Measurements from ENCODE around the gene CD1E.
A peak's percentile ranks its signal among the peaks of the same experiment; 100 is the strongest.

Gene CD1E

DNA sequence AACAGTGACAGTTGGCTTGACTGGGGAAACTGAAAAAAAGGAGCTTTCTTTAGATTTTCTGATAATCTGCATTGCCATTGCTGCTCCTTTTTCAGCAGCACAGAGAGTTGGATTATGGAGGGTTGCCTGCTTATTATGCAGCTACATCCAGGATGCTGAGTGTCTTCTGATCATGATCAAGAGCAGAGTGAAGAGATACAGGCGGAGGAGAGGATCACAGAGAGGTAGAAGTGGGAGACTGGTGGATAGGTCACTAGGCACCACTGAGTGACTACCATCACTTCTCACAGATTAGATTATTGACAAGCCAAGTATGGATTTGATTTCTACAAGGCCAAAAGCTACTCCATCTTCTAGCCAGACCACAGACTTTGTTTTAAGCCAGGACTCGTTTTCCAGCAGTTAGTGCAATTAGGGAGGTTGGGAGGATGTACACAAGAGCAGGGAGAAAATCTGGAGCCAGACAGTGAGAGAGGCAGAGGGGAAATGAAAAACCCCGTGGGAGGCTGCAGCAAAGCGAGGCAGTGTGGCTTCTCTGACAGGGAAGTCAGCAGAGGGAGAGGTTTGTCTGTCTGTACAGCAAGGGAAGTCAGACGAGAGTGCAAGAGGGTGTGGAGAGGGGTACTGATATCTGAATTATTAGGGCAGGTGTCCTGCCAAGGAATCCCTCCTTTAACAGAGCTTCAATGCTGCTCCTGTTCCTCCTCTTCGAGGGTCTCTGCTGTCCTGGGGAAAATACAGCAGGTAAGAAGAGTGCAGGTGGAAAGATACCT, at the start of gene CD1E:
Gene CD1E (plus strand): TSS at position 592 of the 773 bp plus-strand sequence. CDS start 95 bp downstream, at position 687.
- intact Hi-C loops (cut with micrococcal nuclease), result no loop called here

DNA sequence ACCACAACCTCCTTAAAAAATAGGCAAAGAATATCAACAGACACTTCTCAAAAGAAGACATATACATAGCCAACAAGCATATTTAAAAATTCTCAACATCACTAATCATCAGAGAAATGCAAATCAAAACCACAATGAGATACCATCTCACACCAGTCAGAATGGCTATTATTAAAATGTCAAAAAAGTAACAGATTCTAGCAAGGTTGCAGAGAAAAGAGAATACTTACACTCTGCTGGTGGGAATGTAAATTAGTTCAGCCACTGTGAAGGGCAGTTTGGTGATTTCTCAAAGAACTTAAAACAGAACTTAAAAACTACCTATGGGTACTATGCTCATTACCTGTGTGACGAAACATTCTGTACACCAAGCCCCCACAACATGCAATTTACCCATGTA, 43.1 kb upstream of the CD1E start:
- Mint-ChIP-seq H3K27me3 (peaks cover 7% of the 10 kb centered on the region), H3K4me1 (ENCODE audit: low read depth) (no peaks in the 10 kb centered on the region), H3K4me3 (no peak overlapping the region), H3K9me3 (peaks cover 18% of the 10 kb centered on the region), H3K36me3 (ENCODE audit: low read depth) (no peaks in the 10 kb centered on the region), H3K27ac (no peak overlapping the region)
- intact Hi-C loops (cut with micrococcal nuclease), result no loop called here

More for the DNA sequence above, at the start of gene CD1E:
- H3K27me3 Mint-ChIP-seq, result peaks cover 3% of the 10 kb centered on the region
- H3K36me3 Mint-ChIP-seq (ENCODE audit: low read depth), result peaks cover 22% of the 10 kb centered on the region
- H3K4me3 Mint-ChIP-seq, result peak within 1 kb of the TSS; percentile 81
- peaks cover 50% of the 10 kb centered on the region for H3K4me1 Mint-ChIP-seq (ENCODE audit: low read depth)
- no peaks in the 10 kb centered on the region for H3K9me3 Mint-ChIP-seq
- H3K27ac Mint-ChIP-seq, result peak within 1 kb of the TSS; percentile 88

DNA sequence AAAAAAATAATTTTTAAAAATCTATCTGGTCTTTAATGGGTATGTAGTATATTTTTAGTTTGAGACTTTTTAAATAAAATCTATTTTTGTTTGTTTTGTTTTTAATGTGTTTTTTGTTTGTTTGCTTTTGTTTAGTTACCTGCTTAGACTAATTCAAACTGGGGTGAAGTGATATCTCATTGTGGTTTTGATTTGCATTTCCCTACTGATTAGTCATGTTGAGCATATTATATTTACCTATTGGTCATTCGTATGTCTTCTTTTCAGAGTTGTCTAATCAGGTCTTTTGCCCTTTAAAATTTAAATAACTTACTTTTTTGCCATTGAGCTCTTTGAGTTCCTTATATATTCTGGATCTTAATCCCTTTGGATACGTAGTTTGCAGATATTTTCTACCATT, 42.6 kb upstream of the CD1E start:
- intact Hi-C loops (cut with micrococcal nuclease), result no loop called here

DNA sequence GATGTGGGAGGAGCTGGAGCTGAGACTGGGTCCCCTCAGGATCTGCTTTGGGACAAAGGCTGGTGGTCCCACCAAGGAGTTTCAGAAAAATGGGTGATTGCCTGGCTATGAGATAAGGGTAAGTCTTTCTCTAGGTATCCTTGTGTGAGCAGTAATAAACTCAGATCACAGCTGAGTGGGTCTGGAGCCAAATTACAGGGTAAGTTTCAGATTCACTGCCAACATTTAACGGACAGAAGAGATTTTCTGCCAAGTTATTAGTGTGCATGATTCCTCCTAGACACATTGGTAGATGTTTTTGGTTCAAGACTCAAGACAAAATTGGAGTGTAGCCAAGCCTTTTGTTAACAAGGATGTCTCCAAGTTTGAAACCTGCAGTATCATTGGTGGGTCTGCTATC, 29.8 kb upstream of the CD1E start:
- Mint-ChIP-seq H3K4me1 (ENCODE audit: low read depth) (peaks cover 47% of the 10 kb centered on the region), H3K27ac (peak overlapping the region; percentile 73), H3K9me3 (peaks cover 21% of the 10 kb centered on the region), H3K4me3 (no peak overlapping the region), H3K36me3 (ENCODE audit: low read depth) (peaks cover 24% of the 10 kb centered on the region), H3K27me3 (peaks cover 1% of the 10 kb centered on the region)
- intact Hi-C loops (cut with micrococcal nuclease), result no loop called here

More for the DNA sequence above, 42.6 kb upstream of the CD1E start:
- H3K36me3 Mint-ChIP-seq (ENCODE audit: low read depth), result no peaks in the 10 kb centered on the region
- no peaks in the 10 kb centered on the region for H3K4me1 Mint-ChIP-seq (ENCODE audit: low read depth)
- H3K4me3 Mint-ChIP-seq, result no peak overlapping the region
- H3K27me3 Mint-ChIP-seq, result peaks cover 7% of the 10 kb centered on the region
- peaks cover 18% of the 10 kb centered on the region for H3K9me3 Mint-ChIP-seq
- H3K27ac Mint-ChIP-seq, result no peak overlapping the region

DNA sequence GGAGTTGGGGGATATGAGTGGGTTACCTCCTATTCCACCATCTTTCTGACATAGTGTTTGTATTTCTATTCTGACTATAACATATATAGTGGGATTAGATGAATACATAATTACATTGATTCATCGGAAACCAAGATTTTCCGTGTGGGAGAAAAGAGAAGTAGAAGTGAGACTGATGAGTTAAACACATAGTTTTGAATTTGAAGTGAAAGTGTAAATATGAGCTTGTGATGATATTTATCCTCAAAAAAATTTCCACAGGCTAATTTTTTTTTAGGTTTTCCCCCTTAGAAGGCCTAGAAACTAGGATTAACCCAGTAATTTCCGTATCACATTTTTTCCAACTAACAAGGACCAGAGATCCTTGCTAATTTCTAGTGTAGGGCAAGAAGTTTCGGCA, 29.3 kb upstream of the CD1E start:
- H3K27me3 Mint-ChIP-seq, result peaks cover 1% of the 10 kb centered on the region
- H3K27ac Mint-ChIP-seq, result peak overlapping the region; percentile 73
- intact Hi-C loops (cut with micrococcal nuclease), result no loop called here
- H3K4me1 Mint-ChIP-seq (ENCODE audit: low read depth), result peaks cover 43% of the 10 kb centered on the region
- H3K9me3 Mint-ChIP-seq, result peaks cover 15% of the 10 kb centered on the region
- H3K4me3 Mint-ChIP-seq, result peak overlapping the region; percentile 17
- H3K36me3 Mint-ChIP-seq (ENCODE audit: low read depth), result peaks cover 26% of the 10 kb centered on the region

DNA sequence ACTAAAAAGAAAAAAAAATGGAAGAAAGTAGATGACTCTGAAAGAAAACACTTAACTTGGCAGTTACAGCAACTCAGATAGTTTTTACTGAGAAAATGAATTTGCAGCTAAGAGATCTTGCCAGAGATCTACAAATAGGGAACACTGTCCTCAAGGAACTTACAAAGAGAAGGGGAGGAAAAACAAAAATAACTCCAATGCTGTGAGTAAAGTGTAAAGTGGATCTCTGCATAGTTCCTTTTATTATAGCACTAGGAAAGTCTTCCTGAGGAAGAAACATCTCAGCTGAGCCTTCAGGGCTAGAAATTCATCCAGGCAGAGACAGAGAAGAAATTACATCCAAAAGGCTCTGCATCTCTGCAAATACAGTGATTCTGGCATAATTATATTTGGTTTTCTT, 26.2 kb upstream of the CD1E start:
- Mint-ChIP-seq H3K9me3 (peaks cover 11% of the 10 kb centered on the region), H3K4me1 (ENCODE audit: low read depth) (peaks cover 32% of the 10 kb centered on the region), H3K4me3 (peak overlapping the region; percentile 11), H3K27me3 (peaks cover under 1% of the 10 kb centered on the region), H3K27ac (no peak overlapping the region), H3K36me3 (ENCODE audit: low read depth) (peaks cover 24% of the 10 kb centered on the region)
- intact Hi-C loops (cut with micrococcal nuclease), result loop anchor here (2.0 to 5.0 kb wide), 2 partner anchors 37 to 80 kb away; no protein-coding TSS in a partner anchor

DNA sequence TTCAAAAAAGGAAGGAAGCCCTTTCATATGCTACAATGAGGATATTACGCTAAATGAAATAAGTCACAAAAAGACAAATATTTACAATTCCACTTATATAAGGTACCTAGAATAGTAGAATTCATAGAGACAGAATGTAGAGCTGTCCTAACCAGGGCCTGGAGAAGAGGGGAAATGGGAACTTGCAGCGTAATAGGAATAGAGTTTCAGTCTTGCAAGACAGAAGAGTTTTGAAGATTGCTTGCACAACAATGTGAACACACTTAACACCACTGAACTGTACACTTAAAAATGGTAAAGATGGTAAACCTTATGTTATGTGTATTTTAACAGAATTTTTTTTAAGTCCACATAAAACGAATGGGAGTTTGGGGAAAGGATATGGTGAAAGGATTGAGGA, 25.3 kb upstream of the CD1E start:
- peaks cover 28% of the 10 kb centered on the region for H3K4me1 Mint-ChIP-seq (ENCODE audit: low read depth)
- H3K27me3 Mint-ChIP-seq, result no peaks in the 10 kb centered on the region
- no peak overlapping the region for H3K27ac Mint-ChIP-seq
- intact Hi-C loops (cut with micrococcal nuclease), result loop anchor here (2.0 to 5.0 kb wide), 2 partner anchors 81 to 126 kb away; no protein-coding TSS in a partner anchor
- peaks cover 15% of the 10 kb centered on the region for H3K36me3 Mint-ChIP-seq (ENCODE audit: low read depth)
- no peak overlapping the region for H3K4me3 Mint-ChIP-seq
- H3K9me3 Mint-ChIP-seq, result peaks cover 1% of the 10 kb centered on the region

DNA sequence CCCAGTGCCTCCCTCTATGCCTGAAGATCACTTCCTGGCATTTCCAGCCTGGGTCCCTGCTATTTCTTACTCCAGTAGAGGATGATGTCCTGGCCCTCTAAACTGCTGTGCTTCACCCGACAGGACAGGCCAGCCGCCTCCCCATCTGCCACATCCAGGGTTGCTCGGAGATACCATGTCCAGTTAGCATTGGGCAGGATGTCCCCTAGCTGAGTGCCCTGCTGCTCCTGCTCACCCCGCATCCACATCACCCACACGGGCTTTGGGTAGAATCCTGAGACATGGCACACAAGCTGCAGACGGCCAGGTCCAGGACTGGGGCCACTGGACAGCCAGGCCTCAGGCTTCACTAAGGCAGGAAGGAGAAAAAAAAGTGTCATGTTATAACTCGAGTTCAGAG, 24.4 kb upstream of the CD1E start:
- Mint-ChIP-seq H3K4me3 (no peak overlapping the region), H3K9me3 (no peaks in the 10 kb centered on the region), H3K4me1 (ENCODE audit: low read depth) (peaks cover 27% of the 10 kb centered on the region), H3K27me3 (no peaks in the 10 kb centered on the region), H3K36me3 (ENCODE audit: low read depth) (peaks cover 15% of the 10 kb centered on the region), H3K27ac (no peak overlapping the region)
- intact Hi-C loops (cut with micrococcal nuclease), result loop anchor here (2.0 to 5.0 kb wide), 2 partner anchors 82 to 126 kb away; no protein-coding TSS in a partner anchor

DNA sequence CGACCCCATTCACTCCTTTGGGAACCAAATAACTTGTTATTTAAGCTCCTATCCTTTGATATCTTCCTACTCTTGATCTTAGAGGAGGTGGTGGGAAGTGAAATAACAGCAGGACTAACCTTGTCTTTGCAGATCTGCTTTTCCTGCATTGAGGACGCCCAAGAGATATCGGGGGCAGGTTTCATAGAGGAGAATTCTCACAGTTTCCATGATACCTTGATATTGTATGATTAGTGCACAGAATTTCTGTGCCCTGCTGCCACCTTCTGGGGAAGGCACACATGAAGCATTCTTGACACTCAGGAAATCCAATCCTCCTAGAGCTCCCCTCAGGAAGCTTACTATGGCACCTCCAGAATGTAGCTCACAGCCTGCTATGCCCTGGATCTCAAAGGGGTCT, 24.0 kb upstream of the CD1E start:
- H3K27ac Mint-ChIP-seq, result no peak overlapping the region
- H3K4me3 Mint-ChIP-seq, result no peak overlapping the region
- no peaks in the 10 kb centered on the region for H3K9me3 Mint-ChIP-seq
- H3K27me3 Mint-ChIP-seq, result no peaks in the 10 kb centered on the region
- H3K4me1 Mint-ChIP-seq (ENCODE audit: low read depth), result peaks cover 22% of the 10 kb centered on the region
- peaks cover 15% of the 10 kb centered on the region for H3K36me3 Mint-ChIP-seq (ENCODE audit: low read depth)
- intact Hi-C loops (cut with micrococcal nuclease), result loop anchor here (2.0 to 10.0 kb wide), 3 partner anchors 82 to 165 kb away; no protein-coding TSS in a partner anchor

DNA sequence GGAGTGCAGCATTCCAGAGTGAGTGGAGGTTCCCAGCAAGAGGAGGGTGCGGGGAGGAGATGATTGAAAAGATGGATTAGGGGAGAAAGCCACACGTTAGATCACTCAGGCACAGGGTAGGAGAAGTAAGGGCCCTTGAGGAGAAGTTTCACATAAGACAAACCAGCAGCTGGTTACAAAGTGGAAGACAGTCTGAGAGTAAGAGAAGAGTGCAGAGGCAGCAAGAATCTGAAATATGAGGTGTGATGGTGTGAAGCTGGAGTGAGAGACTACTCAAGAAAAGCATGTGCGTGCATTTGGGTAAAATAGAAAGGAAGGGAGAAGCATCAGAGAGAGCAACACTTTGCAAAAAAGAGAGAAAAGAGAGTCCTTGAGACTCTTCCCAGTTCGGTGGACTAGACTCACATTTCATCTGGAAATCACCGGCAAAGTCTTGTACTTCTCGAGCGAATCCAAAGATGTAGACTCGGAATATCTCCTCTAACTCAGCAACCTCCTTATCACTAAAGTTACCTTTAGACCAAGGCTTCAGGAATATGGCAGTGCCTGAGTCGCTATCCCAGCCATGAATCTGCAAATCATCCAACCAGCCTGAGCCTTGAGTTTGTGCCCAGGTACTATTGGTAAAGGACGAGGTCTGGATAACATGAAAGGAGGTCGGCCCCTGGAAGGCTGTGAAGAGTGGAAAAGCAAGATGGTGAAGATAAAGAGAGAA, 23.1 kb upstream of the CD1E start:
- Mint-ChIP-seq H3K9me3 (no peaks in the 10 kb centered on the region), H3K4me1 (ENCODE audit: low read depth) (peaks cover 20% of the 10 kb centered on the region), H3K27ac (no peak overlapping the region), H3K36me3 (ENCODE audit: low read depth) (peaks cover 15% of the 10 kb centered on the region), H3K4me3 (no peak overlapping the region), H3K27me3 (no peaks in the 10 kb centered on the region)
- intact Hi-C loops (cut with micrococcal nuclease), result loop anchor here (10.0 kb wide), 1 partner anchor 164 kb away; no protein-coding TSS in a partner anchor

DNA sequence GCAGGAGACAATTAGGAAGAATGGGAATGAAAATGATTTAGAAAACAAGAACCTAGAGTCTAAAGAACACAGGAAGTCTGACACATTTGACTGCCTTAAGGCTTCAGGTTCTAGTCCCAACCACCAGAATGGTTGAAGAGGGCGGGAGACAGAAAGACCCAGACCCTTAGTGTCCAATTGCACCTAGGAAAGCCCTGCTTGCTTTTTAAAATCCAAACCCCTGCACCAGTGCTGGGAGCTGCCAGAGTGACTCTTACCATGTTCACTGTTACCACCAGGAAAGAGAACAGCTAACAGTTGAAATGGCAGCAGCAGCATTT, 22.6 kb upstream of the CD1E start:
- Mint-ChIP-seq H3K27me3 (no peaks in the 10 kb centered on the region), H3K27ac (no peak overlapping the region), H3K4me1 (ENCODE audit: low read depth) (peaks cover 23% of the 10 kb centered on the region), H3K9me3 (no peaks in the 10 kb centered on the region), H3K4me3 (no peak overlapping the region), H3K36me3 (ENCODE audit: low read depth) (peaks cover 15% of the 10 kb centered on the region)
- intact Hi-C loops (cut with micrococcal nuclease), result loop anchor here (10.0 kb wide), 1 partner anchor 164 kb away; no protein-coding TSS in a partner anchor

DNA sequence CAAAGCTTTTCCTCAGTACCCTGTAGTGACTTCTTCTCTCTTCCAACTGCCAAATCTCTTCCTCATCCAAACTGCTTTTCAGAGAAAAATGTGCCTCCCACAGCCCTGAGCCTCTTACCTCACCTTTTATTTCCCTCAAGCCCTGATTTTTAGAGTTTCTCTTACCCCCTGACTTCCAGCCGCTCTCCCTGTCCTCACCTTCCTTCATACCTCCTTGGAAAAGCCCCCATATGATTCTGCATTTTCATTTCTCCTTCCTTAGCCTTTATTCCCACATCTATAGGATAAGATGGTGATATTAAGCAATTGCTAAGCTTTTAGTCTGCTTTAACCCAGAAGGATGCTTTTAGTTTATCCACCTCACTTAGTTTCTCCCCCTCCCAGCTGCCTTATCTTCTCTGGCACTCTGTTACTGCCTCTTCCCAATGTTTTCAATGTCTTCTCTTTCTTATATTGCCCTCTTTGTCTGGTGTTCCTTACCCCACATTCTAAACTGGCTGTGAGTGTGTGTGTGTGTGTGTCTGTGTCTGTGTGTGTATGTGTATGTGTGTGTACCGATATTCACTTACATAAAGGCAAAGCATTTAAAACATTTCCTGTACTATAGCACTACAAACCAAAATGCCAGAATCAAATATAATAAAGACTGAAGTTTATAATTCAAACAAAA, 22.1 kb upstream of the CD1E start, which contains the start of gene CD1B:
Gene CD1B (minus strand): TSS at position 51 of the 670 bp plus-strand sequence. CDS start 108 bp downstream, outside the sequence.
- Mint-ChIP-seq H3K4me3 (no peak within 1 kb of the TSS), H3K4me1 (ENCODE audit: low read depth) (peaks cover 26% of the 10 kb centered on the region), H3K36me3 (ENCODE audit: low read depth) (peaks cover 15% of the 10 kb centered on the region)

DNA sequence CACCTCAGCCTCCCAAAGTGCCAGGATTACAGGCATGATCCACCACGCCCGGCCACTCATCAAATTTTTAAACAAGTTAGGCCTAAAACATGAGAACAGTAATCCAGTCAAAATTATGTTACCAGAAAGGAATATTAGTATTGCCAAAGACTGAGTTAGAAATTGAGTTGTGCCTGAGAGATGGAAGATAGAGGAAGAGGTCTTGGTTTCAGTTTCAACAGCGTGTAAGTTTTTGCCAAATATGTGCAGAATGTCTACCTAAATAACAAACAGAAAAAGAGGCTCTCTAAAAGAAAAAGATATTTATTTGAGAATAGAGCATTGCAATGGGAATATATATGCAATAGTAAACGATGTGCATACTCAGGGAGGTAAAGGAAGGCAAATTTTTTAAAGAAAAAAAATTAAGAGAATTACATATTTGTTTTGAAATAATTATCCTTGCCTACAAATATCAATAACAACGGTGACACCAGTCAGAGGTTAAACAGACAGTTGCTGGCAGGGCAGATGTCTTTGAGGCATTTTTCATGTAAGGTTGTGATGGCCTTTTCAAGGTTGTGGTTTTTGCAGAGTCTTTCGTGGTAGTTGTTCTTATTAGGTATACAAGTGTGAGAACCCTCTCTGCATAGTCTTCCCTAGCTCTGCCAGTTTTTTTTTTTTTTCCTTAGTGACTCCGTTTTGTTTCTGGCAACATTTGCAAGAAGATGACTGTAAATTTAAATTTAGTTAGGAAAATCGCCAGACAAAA, 20.1 kb upstream of the CD1E start:
- peak overlapping the region; percentile 54 for H3K27ac Mint-ChIP-seq
- H3K9me3 Mint-ChIP-seq, result peaks cover 12% of the 10 kb centered on the region
- H3K4me1 Mint-ChIP-seq (ENCODE audit: low read depth), result peaks cover 23% of the 10 kb centered on the region
- H3K27me3 Mint-ChIP-seq, result no peaks in the 10 kb centered on the region
- H3K4me3 Mint-ChIP-seq, result peak overlapping the region; percentile 37
- peaks cover 17% of the 10 kb centered on the region for H3K36me3 Mint-ChIP-seq (ENCODE audit: low read depth)
- intact Hi-C loops (cut with micrococcal nuclease), result loop anchor here (10.0 kb wide), 1 partner anchor 161 kb away; no protein-coding TSS in a partner anchor

More for the DNA sequence above, 22.1 kb upstream of the CD1E start, which contains the start of gene CD1B:
- Mint-ChIP-seq H3K27ac (no peak within 1 kb of the TSS), H3K9me3 (no peaks in the 10 kb centered on the region), H3K27me3 (no peaks in the 10 kb centered on the region)
- intact Hi-C loops (cut with micrococcal nuclease), result loop anchor here (10.0 kb wide), 1 partner anchor 163 kb away; no protein-coding TSS in a partner anchor

Data from dendritic cell treated with granulocyte-macrophage colony-stimulating factor and Interleukin-4, amounts not matched to agents 40 ng/mL and 50 ng/mL, for 4 days (primary cell).